Loucy (cell line): Measurements from ENCODE around the gene AIRE.

Experiments
- H2AFZ ChIP-seq: fragments of 200-600 bp; sonication (generic); 2 replicates; pipeline ENCODE4 v1.6.0; 2016; ENCODE audit warnings: antibody characterized with exemption, mild to moderate bottlenecking, low read length, moderate library complexity
- H3F3A ChIP-seq: fragments of 200-600 bp; 2 replicates; pipeline ENCODE4 v1.6.0; 2016; ENCODE audit warnings: antibody characterized with exemption, low read depth, mild to moderate bottlenecking
- H3K27me3 ChIP-seq: fragments of 200-600 bp; sonication (generic); 2 replicates; pipeline ENCODE4 v1.6.1; 2014; ENCODE audit warnings: low read length, mild to moderate bottlenecking; ENCODE audit not compliant: insufficient read depth, poor library complexity, severe bottlenecking
- H3K36me3 ChIP-seq: fragments of 200-600 bp; sonication (generic); 2 replicates; pipeline ENCODE4 v1.6.1; 2016; ENCODE audit warnings: low read length; ENCODE audit not compliant: insufficient read depth
- H3K4me1 ChIP-seq: fragments of 200-600 bp; sonication (generic); 2 replicates; pipeline ENCODE4 v1.5.1; 2014; ENCODE audit warnings: low read length, mild to moderate bottlenecking; ENCODE audit not compliant: insufficient read depth, poor library complexity, severe bottlenecking
- H3K4me2 ChIP-seq: fragments of 200-600 bp; sonication (generic); 2 replicates; pipeline ENCODE4 v1.6.0; 2014; ENCODE audit warnings: antibody characterized with exemption, low read length, low read depth, mild to moderate bottlenecking; ENCODE audit not compliant: poor library complexity, severe bottlenecking
- H3K4me3 ChIP-seq: fragments of 200-600 bp; sonication (generic); 2 replicates; pipeline ENCODE4 v1.5.1; 2014; ENCODE audit warnings: low read length, mild to moderate bottlenecking, mixed read lengths; ENCODE audit not compliant: poor library complexity, severe bottlenecking
- H3K79me2 ChIP-seq: fragments of 200-600 bp; sonication (generic); 2 replicates; pipeline ENCODE4 v1.6.1; 2014; ENCODE audit warnings: low read length; ENCODE audit not compliant: insufficient read depth
- H3K9ac ChIP-seq: fragments of 200-600 bp; sonication (generic); 2 replicates; pipeline ENCODE4 v1.6.0; 2014; ENCODE audit warnings: mild to moderate bottlenecking, low read depth, low read length, moderate library complexity; ENCODE audit not compliant: poor library complexity, severe bottlenecking
- H3K9me2 ChIP-seq: fragments of 200-600 bp; sonication (generic); replicated peaks from 2 replicates; pipeline ENCODE4 v1.6.1; 2016; ENCODE audit warnings: low read depth, low read length, mixed read lengths
- H3K9me3 ChIP-seq: fragments of 200-600 bp; sonication (generic); 2 replicates; pipeline ENCODE4 v1.6.1; 2014; ENCODE audit warnings: mild to moderate bottlenecking, antibody characterized with exemption, low read length, low read depth; ENCODE audit not compliant: insufficient read depth
- H4K20me1 ChIP-seq: fragments of 200-600 bp; sonication (generic); 2 replicates; pipeline ENCODE4 v1.6.0; 2014; ENCODE audit warnings: antibody characterized with exemption, low read length, mild to moderate bottlenecking; ENCODE audit not compliant: insufficient read depth, poor library complexity, severe bottlenecking
- EZH2phosphoT487 ChIP-seq: fragments of 200-600 bp; IDR thresholded peaks from 2 replicates; pipeline ENCODE4 v1.6.1; 2018; ENCODE audit warnings: antibody characterized with exemption, mild to moderate bottlenecking, moderate library complexity, borderline replicate concordance
- TF ChIP-seq, protein P1 (sequence below): fragments of 200-600 bp; sonication (generic); conservative IDR thresholded peaks from 2 replicates; pipeline ENCODE4 v1.5.1; 2014; ENCODE audit warnings: mild to moderate bottlenecking, antibody characterized with exemption, low read length

Gene AIRE

DNA sequence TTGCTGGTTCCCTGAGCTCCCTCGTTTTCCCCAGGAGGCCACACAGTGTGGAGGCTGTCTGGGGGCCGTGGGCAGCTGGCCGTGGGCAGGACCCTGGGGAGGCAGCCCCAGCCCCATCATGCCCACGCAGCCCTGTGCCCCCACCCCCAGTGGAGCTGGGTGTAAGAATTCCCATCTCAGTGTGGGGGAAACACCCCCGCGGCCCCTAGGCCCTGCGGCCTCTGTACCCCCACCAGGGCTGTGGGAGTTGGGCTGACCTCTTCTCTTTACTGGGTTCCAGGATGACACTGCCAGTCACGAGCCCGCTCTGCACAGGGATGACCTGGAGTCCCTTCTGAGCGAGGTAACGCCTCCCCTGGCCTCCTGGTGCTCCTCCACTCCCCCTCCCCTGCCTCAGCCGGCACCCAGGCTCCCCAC lies 10.4 kb downstream of the AIRE start:
- Histone ChIP-seq H2AFZ (no peak overlapping the region), H3K9ac (no peak overlapping the region), H3K4me2 (no peak overlapping the region), H4K20me1 (peaks cover 8% of the 10 kb centered on the region), H3F3A (no peaks in the 10 kb centered on the region), H3K36me3 (no peaks in the 10 kb centered on the region), H3K4me3 (no peak overlapping the region), H3K9me2 (no peaks in the 10 kb centered on the region), H3K79me2 (peaks cover 10% of the 10 kb centered on the region), H3K9me3 (no peaks in the 10 kb centered on the region), H3K27me3 (no peaks in the 10 kb centered on the region), H3K4me1 (peaks cover 10% of the 10 kb centered on the region)
- TF ChIP-seq, protein P1, sequence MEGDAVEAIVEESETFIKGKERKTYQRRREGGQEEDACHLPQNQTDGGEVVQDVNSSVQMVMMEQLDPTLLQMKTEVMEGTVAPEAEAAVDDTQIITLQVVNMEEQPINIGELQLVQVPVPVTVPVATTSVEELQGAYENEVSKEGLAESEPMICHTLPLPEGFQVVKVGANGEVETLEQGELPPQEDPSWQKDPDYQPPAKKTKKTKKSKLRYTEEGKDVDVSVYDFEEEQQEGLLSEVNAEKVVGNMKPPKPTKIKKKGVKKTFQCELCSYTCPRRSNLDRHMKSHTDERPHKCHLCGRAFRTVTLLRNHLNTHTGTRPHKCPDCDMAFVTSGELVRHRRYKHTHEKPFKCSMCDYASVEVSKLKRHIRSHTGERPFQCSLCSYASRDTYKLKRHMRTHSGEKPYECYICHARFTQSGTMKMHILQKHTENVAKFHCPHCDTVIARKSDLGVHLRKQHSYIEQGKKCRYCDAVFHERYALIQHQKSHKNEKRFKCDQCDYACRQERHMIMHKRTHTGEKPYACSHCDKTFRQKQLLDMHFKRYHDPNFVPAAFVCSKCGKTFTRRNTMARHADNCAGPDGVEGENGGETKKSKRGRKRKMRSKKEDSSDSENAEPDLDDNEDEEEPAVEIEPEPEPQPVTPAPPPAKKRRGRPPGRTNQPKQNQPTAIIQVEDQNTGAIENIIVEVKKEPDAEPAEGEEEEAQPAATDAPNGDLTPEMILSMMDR: no peak
- no peak for TF ChIP-seq EZH2phosphoT487

DNA sequence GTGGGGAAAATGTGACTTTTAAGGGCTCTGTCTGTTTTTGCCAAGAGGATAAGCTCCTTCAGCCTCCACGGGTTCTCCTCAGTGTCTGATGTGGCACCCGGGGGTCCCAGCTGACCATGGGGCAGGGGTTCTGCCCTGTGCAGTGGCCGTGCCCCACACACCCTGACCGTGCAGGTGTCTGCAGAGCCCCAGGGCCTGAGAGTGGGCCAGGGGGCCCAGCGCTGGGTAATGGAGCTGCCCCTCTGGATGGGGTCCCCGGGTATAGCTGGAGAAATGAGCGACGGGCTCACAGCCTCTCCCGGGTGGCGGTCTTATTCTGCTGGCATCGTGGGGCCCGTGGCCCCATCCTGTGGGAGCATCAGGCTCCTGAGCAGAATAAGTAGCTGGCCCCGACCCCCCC lies 11.2 kb downstream of the AIRE start:
- no peak for TF ChIP-seq EZH2phosphoT487
- TF ChIP-seq, protein P1: no peak
- Histone ChIP-seq H3K9me3 (no peaks in the 10 kb centered on the region), H3K4me2 (no peak overlapping the region), H3K79me2 (peaks cover 18% of the 10 kb centered on the region), H2AFZ (no peak overlapping the region), H3K9ac (no peak overlapping the region), H3K4me3 (no peak overlapping the region), H3K36me3 (no peaks in the 10 kb centered on the region), H3K9me2 (no peaks in the 10 kb centered on the region), H4K20me1 (peaks cover 17% of the 10 kb centered on the region), H3F3A (no peaks in the 10 kb centered on the region), H3K27me3 (no peaks in the 10 kb centered on the region), H3K4me1 (peaks cover 18% of the 10 kb centered on the region)

DNA sequence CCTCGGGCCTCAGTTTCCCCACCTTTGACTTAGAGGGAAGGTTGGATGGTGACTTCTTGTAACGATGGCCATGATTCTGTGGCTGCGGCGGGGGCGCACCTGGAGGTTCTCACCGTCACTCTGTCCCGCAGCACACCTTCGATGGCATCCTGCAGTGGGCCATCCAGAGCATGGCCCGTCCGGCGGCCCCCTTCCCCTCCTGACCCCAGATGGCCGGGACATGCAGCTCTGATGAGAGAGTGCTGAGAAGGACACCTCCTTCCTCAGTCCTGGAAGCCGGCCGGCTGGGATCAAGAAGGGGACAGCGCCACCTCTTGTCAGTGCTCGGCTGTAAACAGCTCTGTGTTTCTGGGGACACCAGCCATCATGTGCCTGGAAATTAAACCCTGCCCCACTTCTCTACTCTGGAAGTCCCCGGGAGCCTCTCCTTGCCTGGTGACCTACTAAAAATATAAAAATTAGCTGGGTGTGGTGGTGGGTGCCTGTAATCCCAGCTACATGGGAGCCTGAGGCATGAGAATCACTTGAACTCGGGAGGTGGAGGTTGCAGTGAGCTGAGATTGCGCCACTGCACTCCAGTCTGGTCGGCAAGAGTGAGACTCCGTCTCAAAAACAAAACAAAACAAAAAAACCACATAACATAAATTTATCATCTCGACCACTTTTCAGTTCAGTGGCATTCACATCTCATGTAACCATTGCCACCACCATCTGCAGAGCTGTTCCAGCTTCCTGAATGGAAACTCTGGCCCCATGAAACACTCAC lies 12.0 kb downstream of the AIRE start:
- no peak overlapping the region for H3K9ac ChIP-seq

More for the DNA sequence above, 12.0 kb downstream of the AIRE start:
- Histone ChIP-seq H3K79me2 (peaks cover 26% of the 10 kb centered on the region), H3K4me2 (peak overlapping the region; percentile 38), H3K4me3 (no peak overlapping the region), H3K27me3 (no peaks in the 10 kb centered on the region), H4K20me1 (peaks cover 23% of the 10 kb centered on the region), H3F3A (no peaks in the 10 kb centered on the region), H3K4me1 (peaks cover 25% of the 10 kb centered on the region), H3K9me3 (no peaks in the 10 kb centered on the region), H3K36me3 (no peaks in the 10 kb centered on the region), H2AFZ (no peak overlapping the region), H3K9me2 (no peaks in the 10 kb centered on the region)
- TF ChIP-seq EZH2phosphoT487: no peak
- TF ChIP-seq, protein P1: peak; percentile 76
